H1 (cell line): Measurements from ENCODE around the gene KANTR. TPM values are rescaled to one million over a fixed set of nuclear protein-coding genes. Genes with fewer than 3 reads are reported as not detected.

Source experiments
- E2F6 ChIP-seq: IDR thresholded peaks from 2 replicates; pipeline ENCODE4 v1.6.1; 2012; ENCODE audit warnings: inconsistent platforms
- POLR2A ChIP-seq, 2 experiments: IDR thresholded peaks; 1 replicate in 1 of 2; 2 replicates in 1 of 2; pipeline ENCODE4 v1.6.1; 2011; ENCODE audit warnings: low read depth in 2 of 2, low read length in 2 of 2, mild to moderate bottlenecking in 2 of 2; ENCODE audit errors: control extremely low read depth in 1 of 2
- YY1 ChIP-seq: IDR thresholded peaks from 2 replicates; pipeline ENCODE4 v1.6.1; 2011; ENCODE audit warnings: low read depth, mild to moderate bottlenecking, low read length
- polyA plus RNA-seq, 7 experiments: library from polyadenylated mRNA; depleted of rRNA in 3 of 7; stranded (reverse) in 5 of 7; unstranded in 2 of 7; fragments of >200 nt in 5 of 7; fragments of 200-250 nt in 2 of 7; gene quantifications; 1 replicate in 5 of 7; 2 replicates in 1 of 7; 4 replicates in 1 of 7; pipeline versions ENCODE4 v1.2.1 to v1.2.3, GENCODE V29; 2011 to 2013; ENCODE audit warnings: missing spikeins in 2 of 7, mixed read lengths in 2 of 7
- total RNA-seq: library from RNA; stranded (reverse); fragmentation: NEBNext Ultra II Directional; extraction: Animal tissue kit (Norgen Biotek cat#: 25700); gene quantifications from 2 replicates; pipeline ENCODE4 v1.2.1, GENCODE V29; 2021

KANTR gene
- total and polyA plus RNA-seq, 2 of the 8 experiments (the other 6 are each of a cell fraction or from before 2014, with no cell fraction given), result 7.7 to 9.5 TPM

GRCh38 chrX:53048169-53049126 lies 45.5 kb upstream of the KANTR start, which contains the start of gene GPR173 (continued):
- no peak for TF ChIP-seq E2F6
- no peak for TF ChIP-seq POLR2A (IDR thresholded peaks at IDR 0.05; ENCODE audit: control extremely low read depth in 1 of 2, low read depth in 2 of 2, low read length in 2 of 2)
- TF ChIP-seq YY1, result no peak
